HepG2 (cell line): ENCODE results near the gene MRI1. TPM values are rescaled to one million over a fixed set of nuclear protein-coding genes. Genes with fewer than 3 reads are reported as not detected.
A peak's percentile ranks its signal among the peaks of the same experiment; 100 is the strongest.

Experiments
- AFF4 ChIP-seq: sonication (generic); formaldehyde crosslinking; IDR thresholded peaks from 2 replicates; pipeline ENCODE4 v1.4.0; 2020; ENCODE audit warnings: missing genetic modification reagents
- IKZF4 ChIP-seq: sonication (generic); formaldehyde crosslinking; IDR thresholded peaks from 2 replicates; pipeline ENCODE4 v1.5.1; 2020; ENCODE audit warnings: borderline replicate concordance, mild to moderate bottlenecking, low read depth, missing genetic modification reagents; ENCODE audit errors: not compliant biosample characterization
- JUND ChIP-seq: sonication (generic); formaldehyde crosslinking; IDR thresholded peaks from 2 replicates; pipeline ENCODE4 v1.8.0; 2022; ENCODE audit warnings: mild to moderate bottlenecking, missing genetic modification reagents
- KMT2B ChIP-seq: IDR thresholded peaks from 2 replicates; pipeline ENCODE4 v1.6.1; 2016; ENCODE audit warnings: missing genetic modification reagents, missing compliant biosample characterization
- LRRFIP1 ChIP-seq: sonication (generic); formaldehyde crosslinking; conservative IDR thresholded peaks from 2 replicates; pipeline ENCODE4 v1.4.0; 2020; ENCODE audit warnings: missing genetic modification reagents
- MBNL3 ChIP-seq: fragments of 250-450 bp; sonication (Bioruptor Pico); conservative IDR thresholded peaks from 2 replicates; pipeline ENCODE4 v1.8.0; 2022; ENCODE audit warnings: mild to moderate bottlenecking, inconsistent platforms
- MXD1 ChIP-seq: sonication (generic); formaldehyde crosslinking; IDR thresholded peaks from 2 replicates; pipeline ENCODE4 v1.4.0; 2020; ENCODE audit warnings: mild to moderate bottlenecking, missing genetic modification reagents
- PCBP1 ChIP-seq: fragments of 200-400 bp; formaldehyde crosslinking; IDR thresholded peaks from 2 replicates; pipeline ENCODE4 v1.6.1; 2017; ENCODE audit warnings: mild to moderate bottlenecking, low read depth, low read length, borderline replicate concordance
- PRDM4 ChIP-seq: sonication (generic); formaldehyde crosslinking; IDR thresholded peaks from 2 replicates; pipeline ENCODE4 v1.9.0; 2021; ENCODE audit warnings: missing genetic modification reagents, borderline replicate concordance
- SSRP1 ChIP-seq: IDR thresholded peaks from 2 replicates; pipeline ENCODE4 v1.6.1; 2016; ENCODE audit warnings: control low read depth
- USF2 ChIP-seq, 2 experiments: sonication (generic) in 1 of 2; formaldehyde crosslinking in 1 of 2; IDR thresholded peaks; 2 replicates each; pipeline versions ENCODE4 v1.5.1 to v1.6.1; 2011 to 2020; ENCODE audit warnings: borderline replicate concordance in 1 of 2, low read depth in 1 of 2, low read length in 1 of 2, mild to moderate bottlenecking in 1 of 2, missing genetic modification reagents in 1 of 2, moderate library complexity in 1 of 2
- ZFP37 ChIP-seq: sonication (generic); formaldehyde crosslinking; IDR thresholded peaks from 2 replicates; pipeline ENCODE4 v1.4.0; 2020; ENCODE audit warnings: missing genetic modification reagents, borderline replicate concordance
- ZMYM4 ChIP-seq: sonication (generic); formaldehyde crosslinking; IDR thresholded peaks from 2 replicates; pipeline ENCODE4 v1.8.1; 2023; ENCODE audit warnings: mild to moderate bottlenecking, missing genetic modification reagents
- ZNF230 ChIP-seq: sonication (generic); formaldehyde crosslinking; IDR thresholded peaks from 2 replicates; pipeline ENCODE4 v1.4.0; 2020; ENCODE audit warnings: mild to moderate bottlenecking, missing genetic modification reagents
- ZNF337 ChIP-seq: sonication (generic); formaldehyde crosslinking; IDR thresholded peaks from 2 replicates; pipeline ENCODE4 v1.5.1; 2020; ENCODE audit warnings: missing genetic modification reagents, low read depth, mild to moderate bottlenecking, borderline replicate concordance
- ZNF44 ChIP-seq: sonication (generic); formaldehyde crosslinking; IDR thresholded peaks from 2 replicates; pipeline ENCODE4 v1.5.1; 2020; ENCODE audit warnings: mild to moderate bottlenecking, missing genetic modification reagents
- polyA plus RNA-seq, 8 experiments: library from polyadenylated mRNA; depleted of rRNA in 3 of 8; stranded (reverse) in 7 of 8; unstranded in 1 of 8; fragments of >200 nt; fragmentation: Illumina TruSeq in 4 of 8; extraction: Trizol in 4 of 8; gene quantifications; 2 replicates each; pipeline versions ENCODE4 v1.2.1 to v1.2.3, GENCODE V29; 2011 to 2016; ENCODE audit warnings: low read depth in 4 of 8, missing spikeins in 1 of 8, mixed read lengths in 1 of 8; ENCODE audit not compliant: insufficient read depth in 1 of 8
- total RNA-seq, 5 experiments: library from RNA; depleted of rRNA; stranded (reverse); fragments of >200 nt; fragmentation: Illumina TruSeq; extraction: Trizol; gene quantifications; 2 replicates each; pipeline ENCODE4 v1.2.3, GENCODE V29; 2016; ENCODE audit warnings: low read depth in 1 of 5

MRI1 gene
- total and polyA plus RNA-seq, 2 of the 13 experiments (the other 11 are each of a cell fraction or from before 2014, with no cell fraction given), result 20.1 to 20.6 TPM

- no peak for TF ChIP-seq PRDM4
- no peak for TF ChIP-seq ZNF44 (CRISPR knock-in tag)
- TF ChIP-seq AFF4 (CRISPR knock-in tag), result no peak
- no peak for TF ChIP-seq PCBP1
- no peak for TF ChIP-seq MBNL3
- TF ChIP-seq MXD1 (CRISPR knock-in tag), result 0 out of 2 replicates have a peak, but pooled peaks have one; percentile 60
- TF ChIP-seq ZNF230, result no peak
- TF ChIP-seq JUND (CRISPR knock-in tag), result no peak
- no peak for TF ChIP-seq ZNF337 (CRISPR knock-in tag)
- TF ChIP-seq IKZF4 (CRISPR knock-in tag), result no peak
- TF ChIP-seq SSRP1, result no peak
- TF ChIP-seq LRRFIP1 (CRISPR knock-in tag), result no peak
- TF ChIP-seq ZMYM4 (CRISPR knock-in tag), result peak; percentile 40; the same call in 1 of the 2 replicates
- no peak for TF ChIP-seq ZFP37 (CRISPR knock-in tag)
- TF ChIP-seq KMT2B (CRISPR knock-in tag), result peak; percentile 53; the same call in 1 of the 2 replicates
- no peak for TF ChIP-seq USF2 (IDR thresholded peaks at IDR 0.05; ENCODE audit: low read depth, low read length)
- no peak for TF ChIP-seq USF2 (CRISPR knock-in tag; IDR thresholded peaks at IDR 0.05; ENCODE audit: borderline replicate concordance)
Measured at GRCh38 chr19:13731147-13731964, 33.0 kb upstream of the MRI1 start (continued).
